ENCODE data around the gene QPCTL.
A peak's percentile ranks its signal among the peaks of the same experiment; 100 is the strongest.

The QPCTL gene

DNA sequence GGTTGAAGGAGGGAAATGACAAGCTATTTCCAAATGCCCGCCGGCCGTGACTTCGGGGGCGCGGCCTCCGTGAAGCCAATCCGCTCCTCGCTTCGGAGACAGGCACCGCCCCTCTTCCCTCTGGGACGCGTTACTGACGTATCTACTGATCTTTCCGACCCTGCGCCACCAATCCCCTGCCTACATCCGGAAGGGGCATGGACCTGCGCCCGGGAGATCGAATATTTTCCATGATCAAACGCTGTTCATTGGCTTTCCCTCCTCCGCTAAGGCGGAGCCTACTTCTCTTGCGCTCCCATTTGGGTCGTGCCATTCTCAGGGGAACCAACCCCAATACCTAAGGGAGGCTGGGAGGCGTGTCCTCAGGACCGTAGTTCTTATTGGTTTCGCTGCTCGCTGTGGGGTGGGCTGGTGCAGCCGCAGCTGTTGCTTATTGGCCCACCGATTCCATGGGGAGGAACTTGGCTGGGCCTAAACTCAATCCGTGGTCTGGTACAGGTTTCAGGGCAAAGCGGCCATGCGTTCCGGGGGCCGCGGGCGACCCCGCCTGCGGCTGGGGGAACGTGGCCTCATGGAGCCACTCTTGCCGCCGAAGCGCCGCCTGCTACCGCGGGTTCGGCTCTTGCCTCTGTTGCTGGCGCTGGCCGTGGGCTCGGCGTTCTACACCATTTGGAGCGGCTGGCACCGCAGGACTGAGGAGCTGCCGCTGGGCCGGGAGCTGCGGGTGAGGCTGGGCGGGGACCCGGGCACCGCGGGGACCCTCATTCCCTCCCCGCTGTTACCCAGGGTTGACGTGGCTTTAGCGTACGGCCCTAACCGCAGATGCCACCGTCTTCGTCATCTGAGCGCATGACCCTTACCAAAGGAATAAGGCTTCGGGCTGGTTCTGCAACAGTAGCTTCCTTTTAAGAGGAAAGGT lies at the start of gene QPCTL:
QPCTL (plus strand) TSS at position 480 of the 919 bp plus-strand sequence; CDS start at position 518, 38 bp downstream.
- DNase-seq: peak; percentile 100

GRCh38 chr19:45643024-45643926 lies 49.2 kb upstream of the QPCTL start:
- DNase-seq: peak; percentile 77

DNA sequence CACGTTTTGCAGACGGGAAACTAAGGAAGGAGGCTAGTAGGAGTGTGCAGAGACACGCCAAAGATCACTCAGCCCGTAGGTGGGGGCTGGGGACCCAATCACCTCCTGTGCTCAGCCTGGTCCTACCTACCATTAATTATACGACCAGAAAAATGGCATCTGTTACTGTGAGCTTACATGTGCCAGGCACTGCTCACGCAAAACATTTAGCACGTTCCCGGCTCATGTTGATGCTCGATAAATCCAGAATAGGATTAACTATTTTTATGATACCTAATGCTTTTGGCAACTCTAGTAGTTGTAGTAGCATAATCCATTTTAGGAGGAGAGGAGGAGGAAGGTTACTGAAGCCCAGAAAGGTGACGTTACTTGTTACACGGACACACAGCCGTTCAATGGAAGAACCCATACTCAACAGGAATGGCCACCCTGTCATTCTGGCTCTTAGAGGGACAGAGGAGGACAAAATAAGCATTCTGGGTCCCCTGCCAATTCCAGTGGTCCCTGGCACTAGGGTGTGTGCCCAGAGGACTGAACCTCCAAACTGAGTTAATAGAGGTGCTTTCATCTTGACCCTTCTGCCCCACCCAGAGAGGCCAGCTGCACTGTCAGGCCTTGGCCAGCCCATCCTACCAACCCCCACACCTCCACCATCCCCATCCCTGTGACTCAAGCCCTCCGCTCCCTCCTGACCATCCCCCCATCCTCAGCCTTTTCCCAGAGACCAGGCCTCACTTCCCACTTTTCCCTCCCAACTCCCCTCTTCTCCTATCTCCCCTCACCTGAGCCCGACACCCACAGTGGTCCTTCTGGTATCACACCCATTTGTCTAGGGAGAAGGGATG lies 48.3 kb upstream of the QPCTL start:
- peak; percentile 49 for DNase-seq

GRCh38 chr19:45645068-45645630 lies 47.3 kb upstream of the QPCTL start:
- DNase-seq: no peak

GRCh38 chr19:45645631-45646344 lies 46.7 kb upstream of the QPCTL start:
- peak; percentile 93 for DNase-seq

GRCh38 chr19:45646345-45646698 lies 46.1 kb upstream of the QPCTL start:
- DNase-seq: no peak

DNA sequence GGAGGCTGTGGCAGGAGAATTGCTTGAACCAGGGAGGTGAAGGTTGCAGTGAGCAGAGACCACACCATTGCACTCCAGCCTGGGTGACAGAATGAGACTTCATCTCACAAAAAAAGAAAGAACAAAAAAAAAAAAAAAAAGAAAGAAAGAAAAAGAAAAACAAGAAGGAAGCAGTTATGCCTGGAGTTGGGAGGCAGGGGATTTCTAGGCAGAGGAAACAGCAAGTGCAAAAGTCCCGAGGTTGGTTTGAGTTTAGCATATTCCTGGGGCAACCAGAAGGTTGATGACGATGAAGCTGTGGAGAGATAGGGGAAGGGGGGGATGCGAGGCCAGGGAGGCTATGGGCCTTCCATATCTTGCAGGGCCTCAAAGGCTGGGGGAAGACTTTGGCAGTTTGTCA lies 41.7 kb upstream of the QPCTL start:
- no peak for DNase-seq

GRCh38 chr19:45653634-45654033 lies 38.8 kb upstream of the QPCTL start:
- DNase-seq: peak; percentile 17

- no peak for DNase-seq
Measured at GRCh38 chr19:45655073-45655472, 37.4 kb upstream of the QPCTL start.

- DNase-seq: no peak
Measured at GRCh38 chr19:45657520-45658167, 34.8 kb upstream of the QPCTL start.

GRCh38 chr19:45659096-45659729 lies 33.3 kb upstream of the QPCTL start:
- no peak for DNase-seq

DNA sequence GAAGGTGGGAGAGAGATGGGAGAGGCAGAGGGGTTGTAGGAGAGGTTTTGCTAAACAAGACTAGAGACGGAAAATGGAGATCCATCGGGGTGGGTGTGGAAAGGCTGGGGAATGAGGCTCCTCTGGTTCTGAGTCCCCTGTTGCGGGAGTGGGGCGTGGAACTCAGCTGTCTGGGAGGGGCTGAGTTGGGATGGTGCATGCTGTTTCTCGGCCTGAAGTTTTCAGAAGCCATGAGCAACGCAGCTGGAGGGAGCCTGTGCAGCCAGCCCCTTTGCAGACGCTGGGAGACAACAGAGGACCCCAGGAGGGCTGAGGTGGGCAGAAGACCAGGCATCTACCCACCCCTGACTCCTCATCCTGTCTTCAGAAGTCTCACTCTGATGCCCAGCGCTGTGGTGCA lies 31.8 kb upstream of the QPCTL start:
- no peak for DNase-seq

DNA sequence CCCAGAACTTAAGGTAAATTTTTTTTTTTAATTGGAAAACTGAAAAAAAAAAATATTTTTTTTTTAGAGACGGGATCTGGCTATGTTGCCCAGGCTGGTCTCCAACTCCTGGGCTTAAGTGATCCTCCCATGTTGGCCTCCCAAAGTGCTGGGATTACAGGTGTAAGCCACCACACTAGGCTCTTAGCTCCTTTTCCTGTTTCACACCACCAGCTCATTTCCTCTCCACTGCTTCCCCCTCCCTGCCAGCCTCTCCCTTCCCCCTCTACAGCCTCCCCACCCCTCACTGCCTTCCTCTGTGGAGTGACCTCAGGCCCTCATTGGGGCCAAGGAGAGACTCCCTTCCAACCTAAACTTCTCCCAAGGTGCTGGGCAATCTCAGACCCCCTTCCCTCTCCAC lies 28.7 kb upstream of the QPCTL start:
- no peak for DNase-seq

GRCh38 chr19:45664575-45664974 lies 27.9 kb upstream of the QPCTL start:
- peak; percentile 18 for DNase-seq

DNA sequence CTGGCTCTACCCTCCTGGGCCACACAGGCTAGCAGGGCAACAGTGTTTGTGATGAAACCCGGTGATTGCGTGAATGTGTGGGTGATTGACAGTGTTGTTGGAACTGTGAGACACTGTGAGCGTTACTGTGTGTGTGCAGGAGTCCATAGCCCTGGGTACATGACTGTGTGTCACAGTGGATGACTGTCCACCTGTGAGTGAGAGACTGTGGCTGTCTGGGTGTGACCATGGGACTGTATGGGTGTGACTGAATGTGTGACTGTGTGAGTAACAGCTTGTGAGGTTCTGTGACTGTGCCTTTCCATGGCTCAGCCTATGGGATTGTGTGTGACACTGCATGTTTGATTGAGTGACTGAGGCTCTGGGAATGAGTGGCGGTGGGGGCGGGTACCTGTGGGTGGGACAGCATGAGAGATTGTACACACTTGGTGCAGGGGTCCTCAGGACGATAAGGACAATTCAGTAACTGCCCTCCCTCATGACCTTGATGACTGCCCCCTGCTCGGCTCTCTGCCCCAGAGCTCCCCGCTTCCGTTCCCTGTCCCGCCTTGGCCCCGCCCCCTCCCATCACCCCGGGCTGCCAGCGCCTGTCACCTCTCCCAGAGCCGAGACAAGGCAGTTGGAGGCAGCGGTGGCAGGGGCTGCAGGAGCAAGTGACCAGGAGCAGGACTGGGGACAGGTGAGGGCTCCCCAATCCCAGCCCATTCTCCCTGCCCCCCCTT lies 24.7 kb upstream of the QPCTL start, which contains the start of gene GIPR:
GIPR (plus strand) TSS at position 602 of the 722 bp plus-strand sequence. CDS start 1,300 bp downstream, outside the sequence.
- peak; percentile 60 for DNase-seq

DNA sequence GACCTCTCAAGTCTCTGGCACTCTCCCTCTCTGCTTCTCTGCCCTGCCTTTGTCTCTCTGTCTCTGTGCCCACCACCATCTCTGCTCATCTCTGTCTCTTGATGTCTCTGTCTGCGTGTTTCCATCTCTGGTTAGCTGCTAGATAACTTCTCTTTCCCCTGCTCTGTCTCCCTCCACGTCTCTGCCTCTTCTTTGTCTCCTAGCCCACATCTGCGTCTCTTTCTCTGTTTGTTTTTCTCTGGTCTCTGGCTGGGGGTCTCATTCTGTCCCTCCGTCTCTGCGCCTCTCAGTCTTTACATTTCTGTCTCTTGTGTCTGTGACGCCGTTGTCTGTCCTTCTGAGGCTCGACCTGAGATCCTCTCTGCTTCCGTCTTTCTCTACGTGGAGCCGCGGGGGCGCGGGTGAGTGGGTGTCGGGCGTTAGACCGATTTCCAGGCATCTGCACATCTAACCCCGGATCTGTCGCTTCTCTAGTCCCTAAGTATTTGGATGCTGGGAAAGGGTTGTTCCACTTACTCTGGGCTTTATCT lies 24.1 kb upstream of the QPCTL start:
- no peak for DNase-seq

DNA sequence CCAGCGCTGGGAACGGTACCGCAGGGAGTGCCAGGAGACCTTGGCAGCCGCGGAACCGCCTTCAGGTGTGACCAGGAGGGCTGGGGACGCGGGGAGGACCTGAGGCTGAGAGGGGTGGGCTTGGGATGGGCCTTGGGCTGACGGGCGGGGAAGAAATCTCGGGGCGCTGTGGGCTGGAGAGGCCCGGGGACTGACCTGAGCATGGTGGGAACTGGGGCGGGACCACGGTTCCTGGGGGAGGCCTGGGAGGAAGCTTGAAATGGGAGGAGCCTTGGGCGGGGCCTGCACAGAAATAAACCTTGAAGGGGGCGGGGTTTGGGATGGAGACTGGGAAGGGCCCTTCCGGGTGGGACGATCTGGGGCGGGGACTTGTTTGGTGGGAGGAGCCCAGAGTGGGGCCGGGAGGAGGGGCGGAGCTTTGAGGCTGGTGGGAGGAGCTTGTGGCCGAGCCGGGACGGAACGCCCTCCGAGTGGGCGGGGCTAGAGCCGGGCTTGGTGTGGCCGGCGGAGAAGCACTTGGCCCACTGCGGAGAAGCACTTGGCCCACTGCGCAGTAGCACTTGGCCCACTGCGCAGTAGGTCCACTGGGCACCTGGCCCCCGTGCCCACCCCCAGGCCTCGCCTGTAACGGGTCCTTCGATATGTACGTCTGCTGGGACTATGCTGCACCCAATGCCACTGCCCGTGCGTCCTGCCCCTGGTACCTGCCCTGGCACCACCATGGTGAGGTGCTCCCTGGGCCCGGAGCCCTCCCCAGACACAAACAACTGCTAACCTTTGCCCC lies 21.6 kb upstream of the QPCTL start:
- peak; percentile 81 for DNase-seq

DNA sequence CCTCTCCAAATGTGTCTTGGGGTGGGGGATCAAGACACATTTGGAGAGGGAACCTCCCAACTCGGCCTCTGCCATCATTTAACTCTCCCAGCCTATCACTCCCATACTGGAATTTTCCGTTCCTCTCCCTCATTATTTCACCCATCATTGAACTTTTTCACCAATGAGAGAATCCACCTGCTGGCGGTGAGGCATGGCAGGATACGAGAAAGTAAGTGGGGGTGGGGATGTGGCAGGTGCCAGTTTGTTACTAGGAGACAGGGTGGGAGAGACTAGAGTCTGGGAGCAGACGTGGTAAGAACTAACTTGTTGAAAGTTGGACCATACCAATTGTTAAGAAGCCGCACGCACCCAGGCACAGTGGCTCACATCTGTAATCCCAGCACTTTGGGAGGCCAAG lies 17.5 kb upstream of the QPCTL start:
- no peak for DNase-seq

- no peak for DNase-seq
Measured at GRCh38 chr19:45676851-45677263, 15.6 kb upstream of the QPCTL start.
